Astrocyte (in vitro differentiated cells and primary cell): Measurements from ENCODE around the gene DUSP5. TPM values are rescaled to one million over a fixed set of nuclear protein-coding genes. Genes with fewer than 3 reads are reported as not detected.

Experiments used
- DNase-seq: peaks from one replicate; pipeline ENCODE4 v3.0.0-alpha.2; 2010; ENCODE audit warnings: low read depth
- FAIRE-seq: peaks from 2 replicates; lab custom pipeline; 2011; peaks lifted over from hg19 to GRCh38; lab: Jason Lieb, UNC
- H2AFZ ChIP-seq: 2 replicates; pipeline ENCODE4 v1.6.0; 2012; ENCODE audit warnings: low read depth, low read length, inconsistent platforms
- H3K27ac ChIP-seq: 2 replicates; pipeline ENCODE4 v1.5.1; 2011; ENCODE audit warnings: low read depth, low read length, inconsistent platforms
- H3K27me3 ChIP-seq: 2 replicates; pipeline ENCODE4 v1.6.0; 2011; ENCODE audit warnings: low read length, inconsistent platforms; ENCODE audit not compliant: insufficient read depth
- H3K36me3 ChIP-seq: 2 replicates; pipeline ENCODE4 v1.5.1; 2011; ENCODE audit warnings: low read length, inconsistent platforms; ENCODE audit not compliant: insufficient read depth
- H3K4me1 ChIP-seq: 2 replicates; pipeline ENCODE4 v1.5.1; 2011; ENCODE audit warnings: low read length, inconsistent platforms; ENCODE audit not compliant: insufficient read depth
- H3K4me2 ChIP-seq: 2 replicates; pipeline ENCODE4 v1.6.0; 2012; ENCODE audit warnings: low read length, inconsistent platforms
- H3K4me3 ChIP-seq: 2 replicates; pipeline ENCODE4 v1.5.1; 2011; ENCODE audit warnings: low read depth, mild to moderate bottlenecking, low read length, inconsistent platforms; ENCODE audit not compliant: insufficient read depth
- H3K79me2 ChIP-seq: 2 replicates; pipeline ENCODE4 v1.6.0; 2012; ENCODE audit warnings: mild to moderate bottlenecking, low read length, inconsistent platforms; ENCODE audit not compliant: insufficient read depth
- H3K9ac ChIP-seq: 2 replicates; pipeline ENCODE4 v1.6.0; 2012; ENCODE audit warnings: mild to moderate bottlenecking, low read length, inconsistent platforms
- H3K9me3 ChIP-seq: 2 replicates; pipeline ENCODE4 v1.5.1; 2012; ENCODE audit warnings: low read depth, mild to moderate bottlenecking, low read length, inconsistent platforms; ENCODE audit not compliant: insufficient read depth
- H4K20me1 ChIP-seq: 2 replicates; pipeline ENCODE4 v1.6.0; 2012; ENCODE audit warnings: low read length, inconsistent platforms; ENCODE audit not compliant: insufficient read depth
- H3K27ac Mint-ChIP-seq: one replicate; pipeline ENCODE4 v1.8.0; 2021; ENCODE audit warnings: mild to moderate bottlenecking, mixed read lengths; ENCODE audit not compliant: unreplicated experiment
- H3K27me3 Mint-ChIP-seq: one replicate; pipeline ENCODE4 v1.8.0; 2021; ENCODE audit warnings: low read depth, mixed read lengths; ENCODE audit not compliant: unreplicated experiment
- H3K36me3 Mint-ChIP-seq: one replicate; pipeline ENCODE4 v1.8.0; 2021; ENCODE audit warnings: low read depth, mixed read lengths; ENCODE audit not compliant: unreplicated experiment
- H3K4me1 Mint-ChIP-seq: one replicate; pipeline ENCODE4 v1.8.0; 2021; ENCODE audit warnings: low read depth, mixed read lengths; ENCODE audit not compliant: unreplicated experiment
- H3K4me3 Mint-ChIP-seq: one replicate; pipeline ENCODE4 v1.8.0; 2021; ENCODE audit warnings: mild to moderate bottlenecking, moderate library complexity, mixed read lengths; ENCODE audit not compliant: unreplicated experiment
- H3K9me3 Mint-ChIP-seq: one replicate; pipeline ENCODE4 v1.8.0; 2021; ENCODE audit warnings: mild to moderate bottlenecking, mixed read lengths; ENCODE audit not compliant: unreplicated experiment
- CTCF ChIP-seq: IDR thresholded peaks from 2 replicates; pipeline ENCODE4 v1.5.1; 2011; ENCODE audit warnings: low read depth, mild to moderate bottlenecking, inconsistent platforms, low read length, moderate library complexity; ENCODE audit not compliant: insufficient read depth
- EZH2 ChIP-seq: IDR thresholded peaks from 2 replicates; pipeline ENCODE4 v1.6.1; 2012; ENCODE audit warnings: mild to moderate bottlenecking, low read length, inconsistent platforms; ENCODE audit not compliant: insufficient read depth
- total RNA-seq: library from RNA; stranded (reverse); gene quantifications from 2 replicates; pipeline ENCODE4 v1.2.1, GENCODE V29; 2021

DUSP5 gene
- total RNA-seq, 1 donor from 2014 or later, result 36.4 TPM

DNA sequence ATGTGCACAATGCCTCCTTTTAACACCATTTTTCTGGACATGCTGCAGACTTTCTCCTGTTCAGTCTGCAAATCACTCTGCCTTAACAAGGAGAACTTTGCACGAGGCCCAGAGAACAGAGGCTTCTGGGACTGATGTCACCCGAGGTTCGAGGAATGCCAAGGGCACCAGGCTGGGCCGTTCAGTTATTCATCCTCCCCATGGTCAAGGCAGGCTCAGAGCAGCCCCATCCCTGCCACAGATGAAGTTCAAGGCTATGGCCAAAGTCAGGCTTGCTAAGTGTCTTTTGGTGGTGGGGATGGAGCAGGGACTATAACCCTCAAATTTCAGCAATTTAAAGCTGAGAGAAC, 9.4 kb upstream of the DUSP5 start:
- peaks cover 23% of the 10 kb centered on the region for H3K4me1 Mint-ChIP-seq
- no peak overlapping the region for H3K27ac ChIP-seq
- H3K27me3 Mint-ChIP-seq, result no peaks in the 10 kb centered on the region
- no peak overlapping the region for H3K4me3 ChIP-seq
- H3K9ac ChIP-seq, result no peak overlapping the region
- DNase-seq (no peak), FAIRE-seq (no peak)
- no peaks in the 10 kb centered on the region for H3K36me3 ChIP-seq
- no peak for TF ChIP-seq CTCF
- TF ChIP-seq EZH2, result no peak
- H3K4me3 Mint-ChIP-seq, result no peak overlapping the region
- no peaks in the 10 kb centered on the region for H3K9me3 ChIP-seq
- H3K27me3 ChIP-seq, result no peaks in the 10 kb centered on the region
- peak overlapping the region; percentile 56 for H3K4me2 ChIP-seq
- H3K79me2 ChIP-seq, result no peaks in the 10 kb centered on the region
- H3K27ac Mint-ChIP-seq, result peak overlapping the region; percentile 84
- H3K36me3 Mint-ChIP-seq, result no peaks in the 10 kb centered on the region
- no peaks in the 10 kb centered on the region for H4K20me1 ChIP-seq
- H3K4me1 ChIP-seq, result peaks cover 12% of the 10 kb centered on the region
- H2AFZ ChIP-seq, result no peak overlapping the region
- no peaks in the 10 kb centered on the region for H3K9me3 Mint-ChIP-seq

DNA sequence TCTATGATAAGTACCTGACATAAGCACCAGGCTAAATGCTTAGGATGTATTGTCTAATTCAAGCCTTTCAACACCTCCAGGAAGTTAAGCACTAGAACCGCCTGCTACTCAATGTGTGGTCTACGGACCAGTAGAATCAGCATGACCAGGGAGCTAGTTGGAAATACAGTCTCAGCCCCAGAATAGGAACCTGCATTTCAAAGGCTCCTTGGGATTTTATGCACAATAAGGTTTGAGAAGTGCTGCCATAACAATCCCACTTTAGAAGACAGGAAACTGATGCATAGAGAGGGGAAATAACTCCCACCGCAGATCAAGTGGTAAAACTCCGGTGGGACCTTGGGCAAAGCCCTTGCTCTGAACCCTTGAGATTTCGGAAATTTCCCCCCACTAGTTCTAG, 8.8 kb upstream of the DUSP5 start:
- Histone ChIP-seq H3K27ac (no peak overlapping the region), H4K20me1 (no peaks in the 10 kb centered on the region), H3K4me2 (no peak overlapping the region), H3K9ac (no peak overlapping the region), H3K27me3 (no peaks in the 10 kb centered on the region), H2AFZ (no peak overlapping the region), H3K36me3 (no peaks in the 10 kb centered on the region), H3K4me3 (no peak overlapping the region), H3K9me3 (no peaks in the 10 kb centered on the region), H3K4me1 (peaks cover 16% of the 10 kb centered on the region), H3K79me2 (no peaks in the 10 kb centered on the region)
- Mint-ChIP-seq H3K9me3 (no peaks in the 10 kb centered on the region), H3K27me3 (no peaks in the 10 kb centered on the region), H3K4me1 (peaks cover 27% of the 10 kb centered on the region), H3K4me3 (no peak overlapping the region), H3K27ac (no peak overlapping the region), H3K36me3 (no peaks in the 10 kb centered on the region)
- no peak for TF ChIP-seq CTCF
- no peak for TF ChIP-seq EZH2
- no peak for FAIRE-seq
- DNase-seq, result no peak

- Mint-ChIP-seq H3K36me3 (peaks cover 4% of the 10 kb centered on the region), H3K4me1 (peaks cover 37% of the 10 kb centered on the region), H3K27me3 (no peaks in the 10 kb centered on the region), H3K4me3 (no peak overlapping the region), H3K27ac (no peak overlapping the region), H3K9me3 (no peaks in the 10 kb centered on the region)
- no peaks in the 10 kb centered on the region for H3K36me3 ChIP-seq
- H3K9ac ChIP-seq, result no peak overlapping the region
- peaks cover 21% of the 10 kb centered on the region for H3K4me1 ChIP-seq
- no peak overlapping the region for H3K4me2 ChIP-seq
- H3K27me3 ChIP-seq, result no peaks in the 10 kb centered on the region
- FAIRE-seq (no peak), DNase-seq (no peak)
- H3K27ac ChIP-seq, result no peak overlapping the region
- no peaks in the 10 kb centered on the region for H3K79me2 ChIP-seq
- H4K20me1 ChIP-seq, result no peaks in the 10 kb centered on the region
- H3K9me3 ChIP-seq, result no peaks in the 10 kb centered on the region
- TF ChIP-seq EZH2 (no peak), CTCF (no peak)
- no peak overlapping the region for H2AFZ ChIP-seq
- no peak overlapping the region for H3K4me3 ChIP-seq
These were observed 7.1 kb upstream of the DUSP5 start for GRCh38 chr10:110490640-110491039.
